ENCODE data around the gene SNAP47.
A peak's percentile ranks its signal among the peaks of the same experiment; 100 is the strongest.
"Not testable (repeated sequence)": the region's sequence is repeated elsewhere in the genome, so short reads cannot be mapped to it uniquely, and the experiment has no call there.

Gene SNAP47, protein sequence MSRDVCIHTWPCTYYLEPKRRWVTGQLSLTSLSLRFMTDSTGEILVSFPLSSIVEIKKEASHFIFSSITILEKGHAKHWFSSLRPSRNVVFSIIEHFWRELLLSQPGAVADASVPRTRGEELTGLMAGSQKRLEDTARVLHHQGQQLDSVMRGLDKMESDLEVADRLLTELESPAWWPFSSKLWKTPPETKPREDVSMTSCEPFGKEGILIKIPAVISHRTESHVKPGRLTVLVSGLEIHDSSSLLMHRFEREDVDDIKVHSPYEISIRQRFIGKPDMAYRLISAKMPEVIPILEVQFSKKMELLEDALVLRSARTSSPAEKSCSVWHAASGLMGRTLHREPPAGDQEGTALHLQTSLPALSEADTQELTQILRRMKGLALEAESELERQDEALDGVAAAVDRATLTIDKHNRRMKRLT

DNA sequence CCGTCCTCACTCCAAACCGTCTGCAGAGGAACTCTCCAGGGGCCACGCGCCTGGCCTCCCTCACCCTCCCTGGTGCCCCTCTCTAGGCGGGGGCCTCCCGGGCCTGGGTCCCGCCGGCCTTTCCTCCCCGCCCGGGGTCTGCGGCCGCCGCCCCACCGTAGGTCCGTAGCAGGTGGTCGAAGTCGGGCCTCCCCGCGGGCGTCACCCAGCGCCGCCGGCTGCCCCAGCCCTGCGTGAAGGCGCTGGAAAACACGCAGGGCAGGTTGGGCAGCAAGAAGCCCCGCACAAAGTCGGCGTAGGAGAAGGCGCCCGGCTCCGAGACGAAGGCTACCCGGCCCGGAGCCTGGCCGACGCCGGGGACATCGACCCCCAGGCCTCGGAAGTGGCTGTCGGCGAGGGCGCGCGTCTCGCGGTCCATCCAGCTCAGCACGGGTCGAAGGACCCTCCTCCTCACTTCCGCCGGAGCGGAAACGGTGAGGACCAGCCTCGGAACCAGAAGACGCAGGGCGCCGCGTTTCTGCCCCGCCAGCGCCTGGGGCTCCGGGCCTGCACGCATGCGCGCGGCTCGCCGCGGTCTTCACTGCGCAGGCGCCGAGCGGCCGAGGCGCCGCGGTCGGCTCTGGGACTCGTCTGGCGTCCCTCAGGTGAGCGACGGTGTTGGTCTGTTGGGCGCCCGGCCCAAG, at the start of gene SNAP47, which contains the start of gene JMJD4:
Gene SNAP47, plus strand, starts transcription at position 580 of the 683 bp plus-strand sequence. CDS start 12,302 bp downstream, outside the sequence.
Gene JMJD4, minus strand, starts transcription at position 447 of the 683 bp plus-strand sequence. Its CDS starts 29 bp downstream, at position 418.
- DNase-seq (ENCODE audit: low spot score), result peak; percentile 92

DNA sequence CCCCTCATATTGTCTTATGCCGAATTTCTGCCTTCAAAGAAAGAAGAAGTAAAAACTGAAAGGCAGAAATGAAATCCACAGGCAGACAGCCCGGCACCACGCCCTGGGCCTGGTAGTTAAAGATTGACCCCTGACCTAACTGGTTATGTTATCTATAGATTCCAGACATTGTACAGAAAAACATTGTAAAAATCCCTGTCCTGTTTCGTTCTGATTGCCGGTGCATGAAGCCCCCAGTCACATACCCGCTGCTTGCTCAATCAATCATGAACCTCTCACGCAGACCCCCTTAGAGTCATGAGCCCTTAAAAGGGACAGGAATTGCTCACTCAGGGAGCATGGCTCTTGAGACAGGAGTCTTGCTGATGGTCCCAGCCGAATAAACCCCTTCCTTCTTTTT, 49.4 kb upstream of the SNAP47 start:
- DNase-seq (ENCODE audit: low spot score), result no peak

DNA sequence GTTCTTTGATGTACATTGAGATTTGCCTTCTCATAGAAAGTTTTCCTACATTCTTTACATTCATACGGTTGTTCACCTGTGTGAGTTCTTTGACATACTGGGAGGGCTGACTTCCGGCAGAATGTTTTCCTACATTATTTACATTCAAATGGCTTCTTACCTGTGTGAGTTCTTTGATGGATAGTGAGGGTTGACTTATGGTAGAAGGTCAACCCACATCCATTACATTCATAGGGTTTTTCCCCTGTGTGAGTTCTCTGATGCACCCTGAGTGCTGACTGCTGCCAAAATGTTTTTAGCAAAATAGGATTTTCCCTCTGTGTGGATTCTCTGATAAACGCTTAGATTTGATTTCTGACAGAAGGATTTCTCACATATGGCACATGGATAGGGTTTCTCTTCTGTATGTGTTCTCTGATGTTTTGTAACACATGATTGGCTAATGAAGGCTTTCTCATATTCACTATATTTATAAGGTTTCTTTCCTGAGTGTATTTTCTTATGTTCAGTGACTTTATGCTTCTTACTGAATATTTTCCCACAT, 37.8 kb upstream of the SNAP47 start:
- no peak for DNase-seq (ENCODE audit: low spot score)

DNA sequence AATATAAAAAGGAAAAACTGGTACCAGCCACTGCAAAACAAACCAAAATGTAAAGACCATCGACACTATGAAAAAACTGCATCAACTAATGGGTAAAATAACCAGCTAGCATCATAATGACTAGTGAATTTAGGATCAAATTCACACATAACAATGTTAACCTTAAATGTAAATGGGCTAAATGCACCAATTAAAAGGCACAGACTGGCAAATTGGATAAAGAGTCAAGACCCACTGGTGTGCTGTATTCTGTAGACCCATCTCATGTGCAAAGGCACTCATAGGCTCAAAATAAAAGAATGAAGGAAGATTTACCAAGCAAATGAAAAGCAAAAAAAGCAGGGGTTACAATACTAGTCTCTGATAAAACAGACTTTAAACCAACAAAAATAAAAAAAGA, 33.6 kb upstream of the SNAP47 start:
- DNase-seq (ENCODE audit: low spot score), result not testable (repeated sequence)

DNA sequence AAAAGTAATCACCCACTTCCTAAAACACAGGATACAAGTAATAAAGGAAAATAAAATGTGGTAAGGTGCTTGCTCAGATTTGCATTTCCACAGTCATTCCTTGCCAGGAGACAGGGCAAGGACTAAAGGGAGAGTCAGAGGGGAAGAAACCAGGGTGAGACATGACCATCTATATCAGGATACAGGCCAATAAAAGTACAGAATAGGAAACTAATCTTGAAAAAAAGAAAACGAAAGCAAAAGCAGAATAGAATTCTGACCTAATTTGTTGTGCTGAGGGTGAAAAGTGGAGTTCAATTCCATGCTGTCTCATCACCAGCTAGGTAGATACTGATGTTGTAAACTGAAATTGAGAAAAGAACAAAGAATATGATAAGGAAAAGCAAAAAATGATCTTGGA, 27.4 kb upstream of the SNAP47 start:
- DNase-seq (ENCODE audit: low spot score), result no peak

DNA sequence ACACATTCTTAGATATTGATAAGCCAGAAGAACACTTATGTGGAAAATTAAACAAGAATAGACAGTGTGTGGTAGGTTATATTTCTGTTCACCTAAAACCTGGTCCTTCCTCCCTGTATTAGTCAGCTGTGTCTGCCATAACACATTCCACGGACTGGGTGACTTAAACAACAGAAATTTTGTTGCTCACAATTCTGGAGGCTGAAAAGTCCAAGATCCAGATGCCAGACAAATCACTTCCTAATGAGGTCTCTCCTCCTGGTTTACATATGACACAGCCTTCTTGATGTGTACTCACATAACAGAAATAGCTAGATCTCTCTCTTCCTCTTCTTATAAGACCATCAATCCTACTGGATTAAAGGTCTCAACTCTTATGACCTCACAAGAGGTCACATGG, 25.8 kb upstream of the SNAP47 start:
- DNase-seq (ENCODE audit: low spot score), result no peak

DNA sequence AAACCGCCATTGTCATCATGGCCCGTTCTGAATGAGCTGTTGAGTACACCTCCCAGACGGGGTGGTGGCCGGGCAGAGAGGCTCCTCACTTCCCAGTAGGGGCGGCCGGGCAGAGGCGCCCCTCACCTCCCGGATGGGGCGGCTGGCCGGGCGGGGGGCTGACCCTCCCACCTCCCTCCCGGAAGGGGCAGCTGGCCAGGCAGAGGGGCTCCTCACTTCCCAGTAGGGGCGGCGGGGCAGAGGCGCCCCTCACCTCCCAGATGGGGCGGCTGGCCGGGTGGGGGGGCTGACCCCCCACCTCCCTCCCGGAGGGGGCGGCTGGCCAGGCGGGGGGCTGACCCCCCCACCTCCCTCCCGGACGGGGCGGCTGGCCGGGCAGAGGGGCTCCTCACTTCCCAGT, 24.8 kb upstream of the SNAP47 start:
- not testable (repeated sequence) for DNase-seq (ENCODE audit: low spot score)

DNA sequence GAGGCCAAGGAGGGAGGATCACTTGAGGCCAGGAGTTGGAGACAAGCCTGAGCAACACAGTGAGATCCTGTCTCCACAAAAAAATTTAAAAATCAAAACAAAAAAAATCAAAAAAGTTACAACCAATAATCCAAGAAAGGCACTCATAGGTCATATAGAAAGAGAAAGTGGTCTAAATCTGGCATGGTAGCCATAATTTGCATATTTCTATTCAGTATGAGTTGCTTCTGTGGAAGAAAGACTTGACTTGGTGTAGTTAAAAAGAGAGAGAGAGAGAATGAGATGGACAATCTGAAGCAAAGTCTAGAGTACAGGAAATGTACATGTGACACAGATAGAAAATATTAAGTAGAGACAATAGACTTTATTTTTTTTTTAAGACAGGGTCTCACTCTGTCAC, 22.6 kb upstream of the SNAP47 start:
- no peak for DNase-seq (ENCODE audit: low spot score)

DNA sequence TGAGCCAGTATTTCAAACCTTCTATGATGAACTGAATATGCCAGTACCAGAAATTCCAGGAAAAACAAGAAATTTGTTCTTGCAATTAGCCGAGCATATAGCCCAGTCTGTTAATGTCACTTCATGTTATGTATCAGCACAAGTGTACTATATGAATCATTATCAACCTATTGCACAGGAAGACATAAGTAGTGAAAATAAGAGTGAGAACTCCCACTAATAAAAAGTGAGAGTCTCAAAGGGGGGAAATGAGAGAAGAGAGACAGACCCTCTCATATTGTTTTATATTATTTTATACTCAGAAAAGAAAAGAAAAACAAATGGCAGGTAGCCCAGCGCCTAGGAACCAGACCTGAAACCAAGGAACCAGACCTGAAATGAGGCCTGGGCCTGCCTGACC, 16.3 kb upstream of the SNAP47 start:
- no peak for DNase-seq (ENCODE audit: low spot score)

DNA sequence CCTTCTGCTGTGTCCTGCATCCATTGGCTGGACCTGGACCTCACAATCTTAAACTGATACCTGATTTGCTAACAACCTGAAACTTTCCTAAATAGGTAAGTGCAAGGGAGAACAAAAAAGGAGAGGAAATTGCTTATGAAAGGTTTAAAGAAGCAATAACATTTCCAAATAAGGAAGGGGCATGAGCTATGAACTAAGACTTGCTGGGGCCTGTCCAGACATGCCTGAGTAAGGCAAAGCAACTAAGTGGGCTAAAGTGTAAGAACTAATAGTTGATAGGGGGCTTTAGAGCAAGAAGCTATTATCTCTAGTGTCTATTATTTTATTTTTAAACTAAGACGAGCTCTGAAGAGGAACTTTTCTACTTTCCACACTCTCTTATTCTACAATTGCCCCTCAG, 11.8 kb upstream of the SNAP47 start:
- no peak for DNase-seq (ENCODE audit: low spot score)

DNA sequence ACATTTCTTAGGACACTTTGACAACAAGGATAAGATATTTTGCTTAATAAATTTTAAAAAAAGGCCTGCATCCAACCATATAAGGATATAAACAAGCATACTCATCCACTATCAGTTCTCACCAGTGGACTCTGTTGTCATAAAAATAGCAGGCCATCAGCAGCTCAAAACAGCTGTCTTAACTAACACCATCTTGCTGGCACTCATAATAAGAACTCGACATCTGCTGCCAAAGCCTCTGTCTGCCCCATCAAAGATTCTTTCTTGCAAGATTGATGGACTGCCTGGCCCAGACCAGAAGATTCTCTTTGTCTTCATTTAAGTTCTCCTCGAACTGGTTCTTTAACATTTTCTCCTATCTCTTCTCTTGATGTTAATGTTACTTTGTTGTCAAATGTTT, 10.2 kb upstream of the SNAP47 start:
- no peak for DNase-seq (ENCODE audit: low spot score)

DNA sequence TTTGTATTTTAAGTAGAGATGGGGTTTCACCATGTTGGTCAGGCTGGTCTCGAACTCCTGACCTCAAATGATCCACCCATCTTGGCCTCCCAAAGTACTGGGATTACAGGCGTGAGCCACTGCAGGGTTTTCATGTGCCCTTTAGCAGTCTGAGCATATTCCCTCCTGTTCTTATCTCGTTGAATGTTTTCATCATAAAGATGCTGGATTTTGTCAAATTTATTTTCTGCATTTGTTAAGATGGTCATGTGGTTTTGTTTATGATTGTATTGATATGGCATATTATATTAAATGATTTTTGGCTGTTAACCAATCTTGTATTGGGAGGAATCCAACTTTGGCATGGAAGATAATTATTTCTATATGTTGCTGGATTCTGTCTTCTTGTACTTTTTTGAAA, 8.9 kb upstream of the SNAP47 start:
- DNase-seq (ENCODE audit: low spot score), result no peak

DNA sequence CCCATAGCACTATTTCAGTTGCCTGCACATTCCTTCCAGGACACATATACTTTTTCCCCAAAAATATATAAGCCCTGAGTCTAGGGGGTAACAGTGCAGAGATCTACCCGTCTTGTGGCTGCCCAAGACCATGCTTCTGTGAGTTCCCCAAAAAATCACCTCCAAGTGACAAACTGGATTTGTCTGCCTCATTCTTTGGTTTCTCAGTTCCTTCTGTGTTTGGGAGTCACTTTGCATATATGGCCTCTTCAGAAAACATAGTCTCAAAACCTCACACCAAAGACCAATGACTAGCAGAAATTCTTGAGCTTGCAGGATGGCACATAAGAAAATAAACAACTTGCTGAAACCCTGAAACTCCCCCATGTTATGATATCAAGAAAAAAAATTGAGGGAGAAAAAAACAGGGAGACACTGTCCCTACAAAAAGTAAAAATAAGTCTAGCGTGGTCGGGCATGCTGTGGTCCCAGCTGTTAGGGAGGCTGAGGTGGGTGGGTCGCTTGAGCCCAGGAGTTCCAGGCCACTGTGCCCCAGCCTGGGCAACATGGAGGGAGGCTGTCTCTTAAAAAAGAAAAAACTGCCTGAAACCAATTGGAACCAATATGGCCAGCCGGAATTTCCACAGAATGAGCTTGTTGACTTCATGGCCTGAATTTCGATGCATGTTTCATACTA, 8.2 kb upstream of the SNAP47 start:
- DNase-seq (ENCODE audit: low spot score), result no peak

DNA sequence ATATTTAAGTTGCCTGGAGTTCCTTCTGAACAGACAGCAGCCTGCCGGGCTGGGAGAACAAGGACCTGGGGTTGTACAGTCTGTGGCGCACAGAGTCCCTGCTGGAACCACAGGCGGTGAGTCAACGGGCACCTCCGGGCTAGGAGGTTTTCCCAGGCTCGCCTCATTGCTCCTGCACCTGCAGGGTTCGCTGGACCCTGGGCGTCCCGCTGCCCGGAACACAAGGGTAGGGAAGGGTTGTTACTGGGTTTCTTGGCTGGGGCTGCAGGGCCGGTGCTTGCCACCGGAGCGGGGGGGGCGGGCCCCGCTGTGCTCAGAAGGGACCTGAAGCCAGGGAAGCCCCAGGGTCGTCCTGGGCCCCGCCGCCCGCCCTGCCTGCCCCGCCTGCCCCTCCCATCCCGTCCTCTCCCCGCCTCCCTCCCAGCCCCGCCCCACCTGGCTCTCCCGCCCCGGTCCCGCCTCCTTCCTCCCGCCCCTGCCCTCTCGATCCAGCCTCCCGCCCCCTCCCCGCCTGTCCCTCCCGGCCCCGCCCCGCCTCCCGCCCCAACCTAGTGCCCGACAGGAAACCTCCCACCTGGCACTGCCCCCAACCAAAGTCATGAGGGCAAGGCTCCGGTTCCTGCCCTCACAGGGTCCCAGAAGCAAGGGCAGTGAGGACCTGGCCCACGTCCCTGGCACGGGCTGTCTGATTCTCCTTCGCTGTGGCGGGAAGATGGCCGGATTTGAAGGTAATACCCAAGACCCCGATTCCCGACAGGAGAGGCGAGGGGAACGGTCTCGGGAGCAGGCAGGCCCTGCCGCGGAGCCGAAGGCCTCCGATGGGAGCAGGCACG, 7.0 kb upstream of the SNAP47 start:
- no peak for DNase-seq (ENCODE audit: low spot score)

DNA sequence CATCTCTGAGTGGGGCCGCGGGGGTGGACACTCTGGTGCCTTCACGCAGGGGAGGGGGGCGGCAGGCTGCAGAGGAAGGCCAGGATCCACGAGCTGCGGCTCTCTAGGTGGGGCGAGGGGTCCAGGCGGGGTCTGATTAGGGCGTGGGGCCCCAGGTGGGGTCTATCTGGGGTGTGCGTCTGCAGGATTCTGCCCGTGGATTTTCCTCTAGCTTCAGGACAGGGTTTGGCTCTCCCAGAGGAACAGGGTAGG, 6.4 kb upstream of the SNAP47 start:
- no peak for DNase-seq (ENCODE audit: low spot score)

DNA sequence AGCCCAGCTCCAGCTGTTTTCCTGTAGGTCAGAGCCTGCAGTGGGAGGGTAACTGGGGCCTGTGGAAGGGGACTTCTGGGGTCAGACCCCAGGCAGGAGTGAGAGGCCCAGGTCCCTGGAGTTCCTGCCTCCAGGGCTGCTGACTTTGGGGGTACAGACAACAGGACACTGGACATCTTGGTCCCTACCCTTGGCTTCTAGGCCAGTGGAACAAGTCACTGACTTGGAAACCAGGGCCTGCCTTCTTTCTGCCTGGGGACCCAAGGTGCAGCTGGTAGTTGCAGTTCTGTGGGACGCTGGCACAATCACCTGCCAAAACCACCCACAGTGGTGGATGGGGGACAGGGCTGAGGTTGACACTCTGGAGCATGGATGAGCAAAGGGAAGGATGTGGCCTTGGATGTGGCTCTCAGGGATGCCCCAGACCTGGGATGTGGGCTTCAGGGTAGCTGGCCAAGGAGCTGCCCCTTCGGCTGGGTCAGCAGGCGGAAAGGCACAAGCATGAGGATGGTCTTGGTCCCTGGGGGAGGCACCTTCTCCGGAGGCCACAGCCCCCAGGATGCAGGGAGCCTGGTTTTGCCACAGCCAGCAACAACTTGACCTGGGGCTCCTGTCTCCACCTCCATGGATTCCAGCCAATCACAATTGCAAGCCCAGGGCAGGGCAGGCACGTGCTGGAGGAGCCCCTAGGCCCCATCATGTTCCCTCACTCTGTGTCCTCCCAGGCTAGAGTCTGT, 5.9 kb upstream of the SNAP47 start:
- no peak for DNase-seq (ENCODE audit: low spot score)

DNA sequence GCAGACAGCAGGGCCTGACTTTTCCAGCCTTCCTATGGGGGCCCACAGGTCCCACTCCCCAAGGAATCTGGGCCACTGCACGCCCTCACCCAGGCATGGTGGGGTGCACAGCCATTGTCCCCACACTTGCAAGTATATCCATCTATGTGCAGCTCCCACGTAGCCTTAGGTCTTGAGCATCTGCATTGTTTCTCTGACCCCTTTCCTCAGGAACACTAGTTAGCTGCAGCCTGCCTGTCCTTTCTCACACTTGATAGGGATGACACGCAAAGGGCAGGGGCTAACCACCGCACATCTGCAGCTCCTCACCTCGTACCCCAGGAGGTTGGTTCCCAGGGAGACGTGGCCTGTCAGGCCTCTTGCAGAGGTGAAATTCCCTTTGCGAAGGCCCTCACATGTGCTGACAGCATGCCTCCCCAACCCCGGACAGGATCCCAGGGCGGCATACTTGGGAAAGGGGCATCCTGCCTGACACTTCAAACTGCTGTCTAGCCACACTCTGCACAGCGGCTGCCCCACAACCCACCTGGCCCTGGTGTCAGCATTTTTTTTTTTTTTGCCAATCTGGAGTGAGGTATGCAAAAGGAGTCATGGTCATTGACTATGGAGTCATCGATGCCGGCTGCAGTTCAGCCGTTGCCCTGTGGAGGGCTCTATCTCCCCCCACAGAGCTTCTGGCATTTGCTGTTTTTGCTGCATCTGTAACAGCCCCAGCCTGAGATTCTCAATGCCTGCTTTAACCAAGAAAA, 5.2 kb upstream of the SNAP47 start:
- DNase-seq (ENCODE audit: low spot score), result peak; percentile 41

DNA sequence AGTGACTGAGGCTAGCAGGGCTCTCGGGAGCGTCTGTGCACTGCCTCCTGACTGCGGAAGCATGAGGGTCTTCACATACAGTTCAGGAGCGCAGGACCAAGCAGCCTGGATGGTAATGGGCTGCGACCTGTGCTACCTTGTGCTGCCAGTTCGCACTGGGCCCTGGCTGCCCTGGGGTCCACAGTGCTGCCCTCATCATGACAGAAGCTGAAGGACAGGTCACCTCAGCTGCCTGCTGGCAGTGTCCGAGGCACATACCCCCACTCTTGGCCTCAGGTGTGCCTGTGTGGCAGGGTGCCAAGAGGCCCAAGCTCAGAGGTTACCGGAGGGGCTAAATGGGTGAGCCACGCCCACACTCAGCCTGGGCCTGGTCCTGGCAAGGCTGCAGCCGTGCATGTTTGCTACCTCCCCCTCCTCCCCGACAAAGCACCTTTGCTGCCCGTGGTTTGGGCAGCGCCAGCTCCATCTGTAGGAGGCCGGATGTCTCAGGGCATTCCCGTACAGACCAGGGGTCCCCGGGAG, 4.5 kb upstream of the SNAP47 start:
- no peak for DNase-seq (ENCODE audit: low spot score)

DNA sequence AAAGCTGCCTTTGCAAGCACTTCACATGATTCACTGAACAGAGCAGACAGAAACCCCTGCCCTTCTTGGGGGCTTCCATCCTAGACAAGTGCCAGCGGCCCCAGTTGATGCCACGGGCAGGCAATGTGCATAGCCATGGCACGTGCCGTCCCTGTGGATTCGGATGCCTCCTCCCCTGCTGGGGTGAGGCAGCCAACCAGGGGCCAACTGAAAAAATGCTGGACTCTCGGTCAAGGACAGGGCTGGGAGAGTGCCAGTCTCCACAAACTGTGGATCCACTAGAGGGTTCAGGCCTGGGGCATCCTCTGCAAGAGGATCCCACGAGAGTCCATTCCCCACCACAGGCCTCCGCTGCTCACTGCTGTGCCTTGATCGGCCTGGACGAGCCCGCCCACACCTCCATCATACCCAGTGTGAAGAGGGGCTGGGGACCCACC, 4.0 kb upstream of the SNAP47 start:
- DNase-seq (ENCODE audit: low spot score), result no peak

All from kidney capillary endothelial cell (primary cell).